HG03097 (cell line): ENCODE results near the gene NDUFB11.

ENCODE experiments used
- ATAC-seq: cut with Tn5 transposase; IDR thresholded peaks from one replicate; pipeline ENCODE4 v1.9.1; 2021; ENCODE audit not compliant: unreplicated experiment, low FRiP score

Gene NDUFB11

GRCh38 chrX:47144626-47145394 lies at the start of gene NDUFB11, which contains the start of gene RBM10:
TSS of gene NDUFB11 (minus strand) at chrX:47144702. CDS start at chrX:47144679, 23 bp downstream.
TSS of gene RBM10 (plus strand) at chrX:47145221. CDS start at chrX:47147482, 2,261 bp downstream.
- ATAC-seq, result peak; percentile 85

- peak; percentile 84 for ATAC-seq
These were observed 49.1 kb upstream of the NDUFB11 start, which contains the start of gene UBA1 for GRCh38 chrX:47193475-47194193. TSS of gene UBA1 (plus strand) at chrX:47193829. CDS start at chrX:47198803, 4,974 bp downstream.

GRCh38 chrX:47191806-47192401 lies 47.4 kb upstream of the NDUFB11 start:
- ATAC-seq, result no peak

- ATAC-seq, result no peak
These were observed 46.8 kb upstream of the NDUFB11 start for GRCh38 chrX:47191331-47191730.

- ATAC-seq, result peak; percentile 43
These were observed 46.2 kb upstream of the NDUFB11 start for GRCh38 chrX:47190445-47191269.

GRCh38 chrX:47189906-47190305 lies 45.4 kb upstream of the NDUFB11 start:
- ATAC-seq, result no peak

GRCh38 chrX:47187106-47187677 lies 42.7 kb upstream of the NDUFB11 start:
- no peak for ATAC-seq

GRCh38 chrX:47186096-47186740 lies 41.7 kb upstream of the NDUFB11 start:
- ATAC-seq, result no peak

GRCh38 chrX:47185241-47185640 lies 40.7 kb upstream of the NDUFB11 start:
- ATAC-seq, result no peak

GRCh38 chrX:47184486-47184885 lies 40.0 kb upstream of the NDUFB11 start:
- no peak for ATAC-seq

GRCh38 chrX:47182106-47182700 lies 37.7 kb upstream of the NDUFB11 start:
- ATAC-seq, result no peak

- no peak for ATAC-seq
These were observed 36.8 kb upstream of the NDUFB11 start for GRCh38 chrX:47181301-47181700.

- ATAC-seq, result no peak
These were observed 35.8 kb upstream of the NDUFB11 start for GRCh38 chrX:47180346-47180745.

- no peak for ATAC-seq
These were observed 35.4 kb upstream of the NDUFB11 start for GRCh38 chrX:47179928-47180255.

GRCh38 chrX:47179221-47179927 lies 34.9 kb upstream of the NDUFB11 start:
- no peak for ATAC-seq

GRCh38 chrX:47178337-47178736 lies 33.8 kb upstream of the NDUFB11 start:
- ATAC-seq, result no peak

GRCh38 chrX:47177079-47177478 lies 32.6 kb upstream of the NDUFB11 start:
- no peak for ATAC-seq

GRCh38 chrX:47176101-47176740 lies 31.7 kb upstream of the NDUFB11 start:
- no peak for ATAC-seq
